GM18502 (cell line): ENCODE results near the gene ANO5.

Experiments used
- ATAC-seq: cut with Tn5 transposase; IDR thresholded peaks from one replicate; pipeline ENCODE4 v1.9.1; 2021; ENCODE audit warnings: mild to moderate bottlenecking; ENCODE audit not compliant: unreplicated experiment, poor library complexity

ANO5 gene

GRCh38 chr11:22304337-22304961 lies 111.6 kb downstream of the ANO5 start:
- ATAC-seq: peak; percentile 64

DNA sequence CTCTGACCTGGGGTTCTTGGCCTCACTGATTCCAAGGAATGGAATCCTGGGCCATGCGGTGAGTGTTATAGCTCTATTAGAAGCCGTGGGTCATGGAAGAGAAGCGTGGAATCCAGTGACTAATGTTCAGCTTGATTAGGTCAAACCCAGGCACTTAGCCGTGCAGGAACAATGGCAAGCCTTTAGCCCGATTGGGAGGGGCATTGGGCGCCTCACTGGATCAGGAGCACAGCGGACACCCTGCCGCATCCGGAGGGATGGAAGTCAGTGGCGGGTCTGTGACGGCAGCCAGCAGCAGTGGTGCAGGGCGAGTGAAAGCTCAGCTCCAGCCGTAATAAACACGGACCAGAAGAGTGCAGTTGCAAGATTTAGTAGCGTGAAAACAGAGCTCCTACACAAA lies 124.8 kb downstream of the ANO5 start:
- ATAC-seq: no peak

GRCh38 chr11:22331771-22332170 lies 138.9 kb downstream of the ANO5 start:
- ATAC-seq: no peak
